NB4 (cell line): ENCODE measurements around the gene LRP1B.

Experiments used
- DNase-seq: peaks from one replicate; pipeline ENCODE4 v3.0.0; 2010; ENCODE audit warnings: low read depth
- H3K4me3 ChIP-seq: one replicate; pipeline ENCODE4 v1.5.1; 2011; ENCODE audit warnings: mild to moderate bottlenecking, low read depth, low read length, moderate library complexity
- MYC ChIP-seq: IDR thresholded peaks from 2 replicates; pipeline ENCODE4 v1.6.1; 2011; ENCODE audit warnings: low read depth, low read length
- POLR2A ChIP-seq: IDR thresholded peaks from 2 replicates; pipeline ENCODE4 v1.6.1; 2011; ENCODE audit warnings: mild to moderate bottlenecking; ENCODE audit not compliant: insufficient read length; ENCODE audit errors: extremely low read depth
- TF ChIP-seq, protein P1 (sequence below): IDR thresholded peaks from one replicate; pipeline ENCODE4 v1.5.1; 2012; ENCODE audit warnings: low read depth, low read length
- TF ChIP-seq, protein P2 (sequence below): IDR thresholded peaks from 2 replicates; pipeline ENCODE4 v1.6.1; 2011; ENCODE audit warnings: low read depth, low read length

LRP1B gene

DNA sequence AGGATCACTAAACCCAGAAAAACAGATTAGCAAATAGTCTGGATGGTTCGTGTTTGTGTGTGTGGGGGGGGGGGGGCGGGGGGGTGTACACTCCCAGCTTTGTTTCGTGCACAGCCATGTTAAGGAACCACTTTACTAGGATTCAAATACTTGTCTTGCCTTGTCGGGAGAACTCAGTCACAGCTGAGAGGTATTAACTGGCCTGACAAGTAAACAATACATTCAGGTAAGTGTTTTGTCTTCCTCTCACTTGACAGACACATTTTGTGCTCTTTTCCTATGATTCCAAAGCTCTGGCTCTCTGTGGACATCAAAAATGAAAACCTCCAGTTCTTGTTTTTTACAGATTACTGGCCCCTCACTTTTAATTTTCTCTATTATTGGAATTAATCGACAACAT, 173.5 kb downstream of the LRP1B start:
- TF ChIP-seq POLR2A = no peak
- TF ChIP-seq MYC = no peak
- TF ChIP-seq, protein P1, sequence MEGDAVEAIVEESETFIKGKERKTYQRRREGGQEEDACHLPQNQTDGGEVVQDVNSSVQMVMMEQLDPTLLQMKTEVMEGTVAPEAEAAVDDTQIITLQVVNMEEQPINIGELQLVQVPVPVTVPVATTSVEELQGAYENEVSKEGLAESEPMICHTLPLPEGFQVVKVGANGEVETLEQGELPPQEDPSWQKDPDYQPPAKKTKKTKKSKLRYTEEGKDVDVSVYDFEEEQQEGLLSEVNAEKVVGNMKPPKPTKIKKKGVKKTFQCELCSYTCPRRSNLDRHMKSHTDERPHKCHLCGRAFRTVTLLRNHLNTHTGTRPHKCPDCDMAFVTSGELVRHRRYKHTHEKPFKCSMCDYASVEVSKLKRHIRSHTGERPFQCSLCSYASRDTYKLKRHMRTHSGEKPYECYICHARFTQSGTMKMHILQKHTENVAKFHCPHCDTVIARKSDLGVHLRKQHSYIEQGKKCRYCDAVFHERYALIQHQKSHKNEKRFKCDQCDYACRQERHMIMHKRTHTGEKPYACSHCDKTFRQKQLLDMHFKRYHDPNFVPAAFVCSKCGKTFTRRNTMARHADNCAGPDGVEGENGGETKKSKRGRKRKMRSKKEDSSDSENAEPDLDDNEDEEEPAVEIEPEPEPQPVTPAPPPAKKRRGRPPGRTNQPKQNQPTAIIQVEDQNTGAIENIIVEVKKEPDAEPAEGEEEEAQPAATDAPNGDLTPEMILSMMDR = no peak
- TF ChIP-seq, protein P2, sequence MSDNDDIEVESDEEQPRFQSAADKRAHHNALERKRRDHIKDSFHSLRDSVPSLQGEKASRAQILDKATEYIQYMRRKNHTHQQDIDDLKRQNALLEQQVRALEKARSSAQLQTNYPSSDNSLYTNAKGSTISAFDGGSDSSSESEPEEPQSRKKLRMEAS = no peak
- H3K4me3 ChIP-seq = no peak overlapping the region
- no peak for DNase-seq

DNA sequence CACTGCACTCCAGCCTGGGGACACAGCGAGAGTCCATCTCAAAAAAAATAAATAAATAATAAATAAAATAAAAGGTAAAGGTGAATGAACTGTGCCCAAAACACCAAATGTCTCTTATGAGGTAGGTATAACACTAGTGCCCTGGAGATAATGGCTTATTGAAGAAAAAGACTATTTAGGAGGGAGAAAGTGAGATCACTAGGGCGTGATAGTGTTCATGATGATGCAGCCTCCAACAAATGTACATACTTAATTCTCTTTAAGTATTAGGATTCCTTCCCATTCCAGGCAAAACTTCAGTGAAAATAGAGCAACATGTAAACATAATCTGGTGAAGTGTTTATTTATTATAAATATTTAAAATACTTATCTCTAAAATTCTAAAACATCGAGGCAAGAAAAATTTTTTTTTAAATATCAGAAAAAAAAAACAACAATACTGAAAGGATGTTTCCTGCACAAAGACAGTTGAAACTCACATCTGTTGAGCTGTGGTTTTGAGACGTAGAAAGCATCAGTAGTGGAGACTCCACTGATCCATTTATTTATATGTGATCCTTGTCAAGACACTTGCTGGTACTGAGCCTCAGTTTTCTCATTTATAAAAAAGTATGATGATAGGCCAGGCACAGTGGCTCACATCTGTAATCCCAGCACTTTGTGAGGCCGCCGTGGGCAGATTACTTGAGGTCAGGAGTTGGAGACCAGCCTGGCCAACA, 183.3 kb downstream of the LRP1B start:
- DNase-seq = no peak
- TF ChIP-seq, protein P1 = no peak
- TF ChIP-seq MYC = no peak
- no peak for TF ChIP-seq POLR2A
- TF ChIP-seq, protein P2 = no peak
- no peak overlapping the region for H3K4me3 ChIP-seq

DNA sequence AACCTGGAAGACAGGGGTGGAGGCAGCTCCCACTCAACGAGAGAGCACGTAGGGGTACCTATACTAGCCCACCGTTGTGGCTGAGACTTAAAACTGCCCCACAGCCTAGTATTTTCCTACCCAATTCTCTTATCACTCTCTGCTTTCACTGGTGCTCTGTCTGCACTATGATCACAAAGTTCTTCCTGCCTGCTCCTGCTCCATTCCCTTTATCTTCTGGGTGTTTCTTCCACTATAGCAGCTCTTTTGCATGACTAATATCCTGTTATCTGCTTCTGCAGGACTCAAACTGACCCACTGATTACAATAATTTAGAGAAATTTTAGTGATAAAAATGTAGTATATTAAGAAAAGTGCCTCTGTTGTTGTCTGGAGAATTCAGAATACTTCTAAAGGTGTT, 184.8 kb downstream of the LRP1B start:
- no peak for TF ChIP-seq POLR2A
- TF ChIP-seq, protein P1 = no peak
- TF ChIP-seq, protein P2 = no peak
- TF ChIP-seq MYC = no peak

DNA sequence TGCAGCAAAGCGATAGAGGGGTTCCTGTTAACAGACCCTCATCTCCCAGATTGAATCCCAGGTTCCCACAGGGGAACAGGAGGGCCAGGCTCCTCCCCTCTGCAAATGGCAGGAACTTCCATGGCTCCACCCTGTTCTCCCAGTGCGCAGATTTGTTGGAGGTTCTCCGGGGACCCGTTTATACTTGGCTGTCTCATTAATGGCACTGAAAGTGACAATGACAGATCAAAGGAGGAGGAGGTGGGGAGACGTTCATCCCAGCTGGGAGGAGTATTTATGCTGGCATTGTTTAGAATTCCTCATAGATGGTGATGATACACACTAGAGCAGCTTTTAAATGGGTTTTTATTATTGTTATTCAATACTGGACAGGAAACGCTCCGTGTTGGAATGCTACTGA, 186.9 kb downstream of the LRP1B start:
- TF ChIP-seq, protein P1 = no peak
- TF ChIP-seq MYC (no peak), POLR2A (no peak)
- no peak for DNase-seq
- H3K4me3 ChIP-seq = no peak overlapping the region

More for the DNA sequence above, 184.8 kb downstream of the LRP1B start:
- H3K4me3 ChIP-seq = no peak overlapping the region
- no peak for DNase-seq

DNA sequence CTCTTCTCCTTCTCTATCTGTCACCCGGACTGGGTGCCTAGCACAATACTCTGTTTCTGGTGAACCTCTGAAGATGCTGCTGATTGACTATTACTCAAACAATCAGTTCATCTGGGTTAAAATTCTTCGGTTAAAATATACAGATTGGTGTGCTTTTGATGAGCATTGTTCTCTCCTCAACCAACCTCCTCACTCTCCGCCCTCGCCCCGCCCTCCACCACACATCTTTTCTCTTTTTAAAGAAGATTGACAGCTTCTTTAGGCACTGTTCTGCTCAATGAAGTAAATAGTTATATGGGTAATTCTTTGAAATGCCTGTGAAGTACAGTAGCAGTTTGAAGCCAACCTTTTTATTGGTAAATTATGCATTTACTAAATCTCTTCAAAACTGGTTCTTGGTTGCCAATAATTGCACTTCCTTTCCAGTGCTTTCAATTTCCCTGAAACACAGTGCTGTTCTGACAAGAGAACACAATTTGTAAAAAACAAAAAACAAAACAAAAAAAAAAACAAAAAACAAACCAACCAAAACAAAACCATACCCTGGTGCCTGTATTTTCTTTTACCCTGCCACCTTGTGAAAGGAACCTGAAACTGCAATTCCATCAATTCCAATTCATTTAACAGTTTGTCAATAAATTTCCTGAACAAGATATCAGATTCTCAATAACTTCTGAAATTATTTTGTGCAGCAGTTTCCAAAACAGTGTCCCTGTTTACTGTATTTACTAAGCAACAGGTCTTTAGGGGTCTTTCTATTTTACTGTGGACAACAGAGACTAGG, 188.6 kb downstream of the LRP1B start:
- DNase-seq = no peak
- no peak overlapping the region for H3K4me3 ChIP-seq
- TF ChIP-seq, protein P2 = no peak
- TF ChIP-seq, protein P1 = peak; percentile 17
